ENCODE measurements around the gene CDC7. TPM values are rescaled to one million over a fixed set of nuclear protein-coding genes. Genes with fewer than 3 reads are reported as not detected.
A peak's percentile ranks its signal among the peaks of the same experiment; 100 is the strongest.

Gene CDC7
- total RNA-seq, 2 donors from 2014 or later, result 0.66 to 0.78 TPM

DNA sequence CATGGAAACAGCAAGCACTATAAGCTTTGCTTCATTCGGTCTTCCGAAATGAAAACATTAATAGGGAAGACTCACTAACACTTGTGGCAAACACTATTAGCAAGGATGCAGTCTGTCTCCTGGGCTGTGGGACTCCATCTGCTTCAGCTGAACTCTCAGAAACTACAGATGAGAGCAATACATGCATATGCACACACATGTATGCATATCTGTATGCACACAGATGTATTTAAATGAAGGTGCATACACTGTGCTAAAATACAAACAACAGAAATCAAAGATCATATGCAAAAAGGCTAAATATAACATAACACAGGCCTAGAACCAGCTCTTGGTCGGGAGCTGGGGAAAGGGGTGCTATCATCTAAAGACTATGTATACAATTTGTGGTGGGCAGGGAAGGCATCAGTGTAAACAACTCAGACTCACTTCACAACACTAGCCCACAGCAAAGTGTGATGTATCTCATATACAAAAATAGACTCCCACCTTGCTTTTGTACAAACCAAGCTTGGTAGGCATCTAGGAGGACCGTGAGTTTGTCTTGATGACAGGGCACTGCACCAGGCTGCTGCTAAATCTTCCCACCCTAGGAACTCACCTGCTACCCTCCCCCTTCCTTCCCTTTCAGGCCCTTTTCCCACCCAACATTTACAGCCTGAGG, 32.8 kb downstream of the CDC7 start:
- H3K4me3 ChIP-seq, result no peak overlapping the region
- ATAC-seq, result no peak
- H3K9me3 ChIP-seq, result no peaks in the 10 kb centered on the region
- TF ChIP-seq POLR2A (IDR thresholded peaks at IDR 0.05), result no peak
- TF ChIP-seq, protein P1, sequence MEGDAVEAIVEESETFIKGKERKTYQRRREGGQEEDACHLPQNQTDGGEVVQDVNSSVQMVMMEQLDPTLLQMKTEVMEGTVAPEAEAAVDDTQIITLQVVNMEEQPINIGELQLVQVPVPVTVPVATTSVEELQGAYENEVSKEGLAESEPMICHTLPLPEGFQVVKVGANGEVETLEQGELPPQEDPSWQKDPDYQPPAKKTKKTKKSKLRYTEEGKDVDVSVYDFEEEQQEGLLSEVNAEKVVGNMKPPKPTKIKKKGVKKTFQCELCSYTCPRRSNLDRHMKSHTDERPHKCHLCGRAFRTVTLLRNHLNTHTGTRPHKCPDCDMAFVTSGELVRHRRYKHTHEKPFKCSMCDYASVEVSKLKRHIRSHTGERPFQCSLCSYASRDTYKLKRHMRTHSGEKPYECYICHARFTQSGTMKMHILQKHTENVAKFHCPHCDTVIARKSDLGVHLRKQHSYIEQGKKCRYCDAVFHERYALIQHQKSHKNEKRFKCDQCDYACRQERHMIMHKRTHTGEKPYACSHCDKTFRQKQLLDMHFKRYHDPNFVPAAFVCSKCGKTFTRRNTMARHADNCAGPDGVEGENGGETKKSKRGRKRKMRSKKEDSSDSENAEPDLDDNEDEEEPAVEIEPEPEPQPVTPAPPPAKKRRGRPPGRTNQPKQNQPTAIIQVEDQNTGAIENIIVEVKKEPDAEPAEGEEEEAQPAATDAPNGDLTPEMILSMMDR (IDR thresholded peaks at IDR 0.05), result no peak
- no peaks in the 10 kb centered on the region for H3K27me3 ChIP-seq
- no peaks in the 10 kb centered on the region for H3K4me1 ChIP-seq
- WGBS, 2 donors, result 85 to 91% methylated on average over 4 of the region's 4 CpGs
- no peak overlapping the region for H3K27ac ChIP-seq
- intact Hi-C loops (cut with DNase I), result no loop called here
- no peak for DNase-seq
- no peaks in the 10 kb centered on the region for H3K36me3 ChIP-seq (replicated peaks in 1 of 2; ENCODE audit: insufficient read depth in 1 of 2, low read depth in 2 of 2)

DNA sequence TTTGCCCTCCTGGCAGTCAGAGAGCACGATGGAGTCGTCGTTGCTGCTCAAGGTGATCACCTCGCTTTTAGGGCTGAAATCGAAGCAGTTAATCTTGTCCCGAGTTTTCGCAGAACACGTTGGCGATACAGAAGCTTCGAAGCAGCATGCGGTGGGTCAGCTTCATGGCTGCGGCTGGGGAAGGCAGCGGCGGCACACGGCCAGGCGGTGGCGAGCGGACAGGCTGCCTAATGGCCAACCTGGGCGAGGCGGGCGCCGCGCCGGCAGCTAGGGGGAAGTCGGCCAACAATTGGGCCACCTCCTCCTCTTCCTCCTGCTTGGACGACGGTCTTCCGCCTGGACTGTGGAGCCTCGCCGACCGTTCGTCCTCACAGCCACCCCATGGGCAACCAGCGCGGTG, 34.8 kb downstream of the CDC7 start:
- intact Hi-C loops (cut with DNase I), result no loop called here
- Histone ChIP-seq H3K27me3 (no peaks in the 10 kb centered on the region), H3K27ac (no peak overlapping the region), H3K36me3 (replicated peaks in 1 of 2; ENCODE audit: insufficient read depth in 1 of 2, low read depth in 2 of 2) (no peaks in the 10 kb centered on the region), H3K4me1 (no peaks in the 10 kb centered on the region), H3K9me3 (no peaks in the 10 kb centered on the region), H3K4me3 (no peak overlapping the region)
- 92 to 95% methylated on average over 19 to 34 of the region's 34 CpGs for WGBS, 2 donors
- ATAC-seq (no peak), DNase-seq (no peak)
- TF ChIP-seq, protein P1 (IDR thresholded peaks at IDR 0.05), result no peak
- no peak for TF ChIP-seq POLR2A (IDR thresholded peaks at IDR 0.05)

DNA sequence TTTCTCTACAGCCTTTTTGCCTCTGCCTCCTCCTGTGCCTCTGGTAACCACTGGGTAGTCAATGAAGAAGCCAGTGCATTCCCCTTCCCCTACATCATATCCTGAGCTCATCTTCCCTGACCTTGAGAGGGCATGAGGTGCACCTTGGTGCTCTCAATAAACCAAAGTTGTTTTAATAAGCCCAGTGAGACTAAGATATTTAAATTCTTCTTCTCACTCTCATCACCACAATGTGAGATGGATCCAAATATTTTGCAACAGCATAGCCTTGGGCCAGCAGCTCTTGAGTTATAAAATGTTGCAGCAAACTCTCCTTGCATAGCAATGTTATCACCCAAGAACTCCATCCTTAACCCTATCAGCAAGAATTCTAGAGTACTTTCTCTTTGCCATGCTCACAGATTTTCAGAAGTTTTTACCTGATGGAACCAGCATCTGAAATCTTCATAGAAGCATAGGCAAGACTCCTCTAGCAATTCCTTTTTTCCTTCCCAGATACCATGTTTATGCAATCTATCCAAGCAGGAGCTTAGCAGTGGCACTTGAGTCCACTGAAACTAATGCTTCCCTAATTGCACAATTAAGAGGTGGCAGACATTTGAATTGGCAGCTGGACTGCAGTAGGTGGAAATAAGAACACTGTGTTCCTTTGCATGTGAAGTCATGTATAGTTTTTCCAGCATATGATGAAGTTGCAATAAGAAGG, 36.8 kb downstream of the CDC7 start:
- no peak overlapping the region for H3K27ac ChIP-seq

DNA sequence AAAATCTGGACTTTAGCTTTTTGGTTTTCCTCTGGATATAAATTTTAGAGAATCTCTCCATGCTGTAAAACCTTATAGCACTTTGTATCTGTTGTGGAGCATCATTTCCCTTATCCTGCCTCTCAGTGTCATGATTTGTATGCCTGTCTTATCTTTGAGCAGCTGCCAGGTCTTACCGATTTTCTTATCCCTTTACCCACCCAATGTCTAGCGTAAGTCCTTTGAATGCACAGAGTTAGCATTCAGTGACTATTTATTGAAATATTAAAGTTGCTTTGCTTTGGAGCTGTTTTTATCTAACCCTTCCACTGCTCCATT, 37.3 kb downstream of the CDC7 start:
- H3K9me3 ChIP-seq, result no peaks in the 10 kb centered on the region
- H3K4me1 ChIP-seq, result no peaks in the 10 kb centered on the region
- H3K27ac ChIP-seq, result no peak overlapping the region
- H3K4me3 ChIP-seq, result no peak overlapping the region
- DNase-seq (no peak), ATAC-seq (no peak)
- WGBS, 2 donors, result 72 to 80% methylated on average over 2 of the region's 2 CpGs
- no peaks in the 10 kb centered on the region for H3K27me3 ChIP-seq
- TF ChIP-seq POLR2A (IDR thresholded peaks at IDR 0.05), result no peak
- TF ChIP-seq, protein P1 (IDR thresholded peaks at IDR 0.05), result no peak
- intact Hi-C loops (cut with DNase I), result no loop called here
- H3K36me3 ChIP-seq (replicated peaks in 1 of 2; ENCODE audit: insufficient read depth in 1 of 2, low read depth in 2 of 2), result no peaks in the 10 kb centered on the region

More for the DNA sequence above, 36.8 kb downstream of the CDC7 start:
- no peak for DNase-seq
- ATAC-seq, result peak; percentile 38
- H3K4me1 ChIP-seq, result no peaks in the 10 kb centered on the region
- intact Hi-C loops (cut with DNase I), result no loop called here
- no peak overlapping the region for H3K4me3 ChIP-seq
- no peaks in the 10 kb centered on the region for H3K27me3 ChIP-seq
- H3K36me3 ChIP-seq (replicated peaks in 1 of 2; ENCODE audit: insufficient read depth in 1 of 2, low read depth in 2 of 2), result no peaks in the 10 kb centered on the region
- TF ChIP-seq POLR2A (IDR thresholded peaks at IDR 0.05), result no peak
- TF ChIP-seq, protein P1 (IDR thresholded peaks at IDR 0.05), result no peak
- H3K9me3 ChIP-seq, result no peaks in the 10 kb centered on the region

DNA sequence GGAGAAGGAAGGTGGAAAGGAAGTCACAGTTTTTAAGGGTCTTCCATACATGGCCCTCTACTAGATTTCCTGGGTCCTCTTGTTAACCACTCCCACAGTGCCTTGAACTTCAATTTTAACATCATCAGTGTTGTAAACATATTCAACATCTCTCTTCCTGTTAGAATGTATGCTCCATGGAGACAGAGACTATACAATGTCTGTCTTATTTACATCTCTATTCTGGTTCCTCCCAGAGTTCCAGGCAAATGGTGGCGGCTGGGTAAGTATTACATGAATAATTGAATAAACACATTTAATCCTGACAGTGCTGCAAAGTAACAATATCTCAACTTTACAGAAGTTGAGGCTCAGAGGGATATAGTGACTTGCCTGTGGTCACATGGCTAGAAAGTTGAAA, 40.3 kb downstream of the CDC7 start:
- Histone ChIP-seq H3K4me3 (no peak overlapping the region), H3K27me3 (no peaks in the 10 kb centered on the region), H3K27ac (no peak overlapping the region), H3K4me1 (no peaks in the 10 kb centered on the region), H3K36me3 (replicated peaks in 1 of 2; ENCODE audit: insufficient read depth in 1 of 2, low read depth in 2 of 2) (no peaks in the 10 kb centered on the region), H3K9me3 (no peaks in the 10 kb centered on the region)
- ATAC-seq, result no peak
- DNase-seq, result no peak
- 84 to 95% methylated on average over 1 of the region's 1 CpG for WGBS, 2 donors
- intact Hi-C loops (cut with DNase I), result no loop called here
- TF ChIP-seq POLR2A (IDR thresholded peaks at IDR 0.05), result no peak
- TF ChIP-seq, protein P1 (IDR thresholded peaks at IDR 0.05), result no peak
